ENCODE results near the gene NAV2. TPM values are rescaled to one million over a fixed set of nuclear protein-coding genes. Genes with fewer than 3 reads are reported as not detected.

NAV2 gene
- total RNA-seq, 1 donor from 2014 or later: 9.6 TPM

DNA sequence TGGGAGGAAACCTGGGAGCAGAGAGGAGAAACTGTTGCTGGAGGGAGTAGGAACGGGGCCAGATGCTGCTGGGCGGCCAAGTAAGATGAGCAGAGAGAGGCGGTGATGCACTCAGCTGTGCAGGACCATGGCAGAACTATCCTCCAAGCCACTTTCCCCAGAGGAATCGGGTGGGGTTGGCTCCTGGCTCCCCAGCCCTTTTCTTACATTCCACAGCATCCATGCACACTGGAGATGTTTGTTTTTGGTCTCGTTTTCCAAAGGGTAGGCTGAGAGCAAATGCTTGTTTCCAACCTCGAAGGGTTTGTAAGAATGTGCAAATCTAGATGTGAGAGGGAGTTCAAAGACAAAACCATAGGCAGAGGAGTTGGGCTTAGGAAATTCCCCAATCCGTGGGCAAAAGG lies 374.5 kb downstream of the NAV2 start:
- H3K36me3 Mint-ChIP-seq: peaks cover 62% of the 10 kb centered on the region
- Histone ChIP-seq H3K4me1 (no peaks in the 10 kb centered on the region), H3K27ac (no peak overlapping the region), H3F3A (ENCODE audit: low read depth) (no peaks in the 10 kb centered on the region), H3K4me3 (no peak overlapping the region), H3K79me2 (ENCODE audit: low read depth) (no peaks in the 10 kb centered on the region), H3K27me3 (no peaks in the 10 kb centered on the region), H3K36me3 (no peaks in the 10 kb centered on the region), H4K20me1 (ENCODE audit: low read depth) (no peaks in the 10 kb centered on the region), H2AFZ (replicated peaks) (no peak overlapping the region), H3K4me2 (no peak overlapping the region), H3K9ac (no peak overlapping the region), H3K9me3 (ENCODE audit: low read depth) (no peaks in the 10 kb centered on the region)
- no peak for DNase-seq (ENCODE audit: low spot score)
- H3K27ac Mint-ChIP-seq: no peak overlapping the region
- TF ChIP-seq, protein P1, sequence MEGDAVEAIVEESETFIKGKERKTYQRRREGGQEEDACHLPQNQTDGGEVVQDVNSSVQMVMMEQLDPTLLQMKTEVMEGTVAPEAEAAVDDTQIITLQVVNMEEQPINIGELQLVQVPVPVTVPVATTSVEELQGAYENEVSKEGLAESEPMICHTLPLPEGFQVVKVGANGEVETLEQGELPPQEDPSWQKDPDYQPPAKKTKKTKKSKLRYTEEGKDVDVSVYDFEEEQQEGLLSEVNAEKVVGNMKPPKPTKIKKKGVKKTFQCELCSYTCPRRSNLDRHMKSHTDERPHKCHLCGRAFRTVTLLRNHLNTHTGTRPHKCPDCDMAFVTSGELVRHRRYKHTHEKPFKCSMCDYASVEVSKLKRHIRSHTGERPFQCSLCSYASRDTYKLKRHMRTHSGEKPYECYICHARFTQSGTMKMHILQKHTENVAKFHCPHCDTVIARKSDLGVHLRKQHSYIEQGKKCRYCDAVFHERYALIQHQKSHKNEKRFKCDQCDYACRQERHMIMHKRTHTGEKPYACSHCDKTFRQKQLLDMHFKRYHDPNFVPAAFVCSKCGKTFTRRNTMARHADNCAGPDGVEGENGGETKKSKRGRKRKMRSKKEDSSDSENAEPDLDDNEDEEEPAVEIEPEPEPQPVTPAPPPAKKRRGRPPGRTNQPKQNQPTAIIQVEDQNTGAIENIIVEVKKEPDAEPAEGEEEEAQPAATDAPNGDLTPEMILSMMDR (IDR thresholded peaks at IDR 0.05): no peak
- H3K4me1 Mint-ChIP-seq: peaks cover 7% of the 10 kb centered on the region
- H3K4me3 Mint-ChIP-seq: no peak overlapping the region
- H3K27me3 Mint-ChIP-seq (ENCODE audit: insufficient read depth, low read depth): no peaks in the 10 kb centered on the region
- no peaks in the 10 kb centered on the region for H3K9me3 Mint-ChIP-seq

DNA sequence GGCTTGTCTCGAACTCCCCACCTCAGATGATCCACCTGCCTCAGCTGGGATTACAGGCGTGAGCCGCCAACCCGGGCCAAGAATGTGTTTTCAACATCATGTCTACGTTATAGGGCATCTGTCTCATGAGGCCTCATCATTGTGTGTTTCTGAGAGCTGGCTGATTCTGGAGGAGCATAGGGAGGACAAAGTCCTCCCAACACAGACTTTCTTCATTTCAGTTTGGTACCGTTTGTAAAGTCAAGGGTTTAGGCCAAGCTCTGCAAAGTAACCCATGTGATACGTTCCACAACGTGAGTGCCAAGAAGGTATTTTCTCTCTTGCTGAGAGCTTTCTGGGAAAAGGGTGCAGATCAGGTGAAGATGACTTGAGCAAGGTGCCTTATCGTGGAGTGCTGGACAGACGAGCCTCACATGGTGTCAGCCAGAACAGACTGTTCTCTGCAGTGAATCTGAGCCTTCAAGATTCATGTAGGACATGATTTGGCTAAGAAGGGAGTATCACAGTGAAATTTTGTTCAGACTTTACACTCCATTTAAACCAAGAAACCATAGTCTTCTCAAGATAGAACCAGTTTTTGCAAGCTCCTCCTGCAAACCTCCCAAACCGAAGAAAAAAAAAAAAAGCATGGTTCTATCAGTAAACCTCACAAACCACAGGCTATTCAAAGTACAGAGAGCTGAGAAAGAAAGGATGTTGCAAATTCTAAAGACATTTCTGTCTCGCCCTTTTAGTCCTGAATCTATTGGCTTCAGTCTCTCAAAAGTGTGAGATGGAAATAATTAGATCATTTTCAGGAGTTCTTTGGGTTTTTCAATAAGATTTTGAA lies 376.0 kb downstream of the NAV2 start:
- Histone ChIP-seq H3K4me2 (no peak overlapping the region), H3K79me2 (ENCODE audit: low read depth) (no peaks in the 10 kb centered on the region), H3K27me3 (no peaks in the 10 kb centered on the region), H3F3A (ENCODE audit: low read depth) (peaks cover 5% of the 10 kb centered on the region), H3K4me1 (peaks cover 3% of the 10 kb centered on the region), H3K9me3 (ENCODE audit: low read depth) (no peaks in the 10 kb centered on the region), H3K4me3 (no peak overlapping the region), H4K20me1 (ENCODE audit: low read depth) (no peaks in the 10 kb centered on the region), H3K9ac (no peak overlapping the region), H2AFZ (replicated peaks) (no peak overlapping the region), H3K36me3 (no peaks in the 10 kb centered on the region), H3K27ac (no peak overlapping the region)
- Mint-ChIP-seq H3K27me3 (ENCODE audit: insufficient read depth, low read depth) (no peaks in the 10 kb centered on the region), H3K4me3 (no peak overlapping the region), H3K27ac (no peak overlapping the region), H3K4me1 (peaks cover 7% of the 10 kb centered on the region), H3K36me3 (peaks cover 61% of the 10 kb centered on the region), H3K9me3 (no peaks in the 10 kb centered on the region)
- no peak for DNase-seq (ENCODE audit: low spot score)
- TF ChIP-seq EZH2phosphoT487 (IDR thresholded peaks at IDR 0.05): no peak
- TF ChIP-seq, protein P1 (IDR thresholded peaks at IDR 0.05): no peak
- TF ChIP-seq EZH2 (IDR thresholded peaks at IDR 0.05): no peak

DNA sequence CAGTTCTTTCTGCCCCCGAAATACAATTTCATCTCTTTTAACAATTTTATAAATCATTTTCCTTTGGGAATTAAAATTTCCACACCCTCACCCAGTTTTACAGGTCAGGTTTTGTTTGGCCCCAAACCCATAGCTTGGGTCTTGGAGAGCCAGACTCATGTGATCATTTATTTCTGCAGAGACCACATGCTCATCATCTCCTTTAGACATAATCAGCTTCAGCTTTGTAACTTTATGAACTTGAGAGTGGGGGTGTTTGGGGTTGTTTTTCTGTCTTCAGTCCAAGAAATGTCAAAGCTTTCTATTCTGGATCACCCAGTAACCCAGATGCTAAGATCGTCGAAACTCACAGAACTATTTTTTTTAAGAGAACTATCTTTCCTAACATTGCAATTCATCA lies 376.7 kb downstream of the NAV2 start:
- no peaks in the 10 kb centered on the region for H3K9me3 Mint-ChIP-seq
- Histone ChIP-seq H3F3A (ENCODE audit: low read depth) (peaks cover 7% of the 10 kb centered on the region), H3K36me3 (no peaks in the 10 kb centered on the region), H3K27me3 (no peaks in the 10 kb centered on the region), H3K4me1 (peaks cover 8% of the 10 kb centered on the region), H3K9me3 (ENCODE audit: low read depth) (no peaks in the 10 kb centered on the region), H3K27ac (no peak overlapping the region), H3K4me2 (no peak overlapping the region), H4K20me1 (ENCODE audit: low read depth) (no peaks in the 10 kb centered on the region), H3K9ac (no peak overlapping the region), H3K79me2 (ENCODE audit: low read depth) (no peaks in the 10 kb centered on the region), H3K4me3 (no peak overlapping the region), H2AFZ (replicated peaks) (no peak overlapping the region)
- DNase-seq (ENCODE audit: low spot score): no peak
- peaks cover 62% of the 10 kb centered on the region for H3K36me3 Mint-ChIP-seq
- peaks cover 11% of the 10 kb centered on the region for H3K4me1 Mint-ChIP-seq
- TF ChIP-seq, protein P1 (IDR thresholded peaks at IDR 0.05): no peak
- no peaks in the 10 kb centered on the region for H3K27me3 Mint-ChIP-seq (ENCODE audit: insufficient read depth, low read depth)
- no peak overlapping the region for H3K27ac Mint-ChIP-seq
- H3K4me3 Mint-ChIP-seq: no peak overlapping the region

All from neural progenitor cell (in vitro differentiated cells).